Measurements from ENCODE around the gene GSC2.

GSC2 gene

DNA sequence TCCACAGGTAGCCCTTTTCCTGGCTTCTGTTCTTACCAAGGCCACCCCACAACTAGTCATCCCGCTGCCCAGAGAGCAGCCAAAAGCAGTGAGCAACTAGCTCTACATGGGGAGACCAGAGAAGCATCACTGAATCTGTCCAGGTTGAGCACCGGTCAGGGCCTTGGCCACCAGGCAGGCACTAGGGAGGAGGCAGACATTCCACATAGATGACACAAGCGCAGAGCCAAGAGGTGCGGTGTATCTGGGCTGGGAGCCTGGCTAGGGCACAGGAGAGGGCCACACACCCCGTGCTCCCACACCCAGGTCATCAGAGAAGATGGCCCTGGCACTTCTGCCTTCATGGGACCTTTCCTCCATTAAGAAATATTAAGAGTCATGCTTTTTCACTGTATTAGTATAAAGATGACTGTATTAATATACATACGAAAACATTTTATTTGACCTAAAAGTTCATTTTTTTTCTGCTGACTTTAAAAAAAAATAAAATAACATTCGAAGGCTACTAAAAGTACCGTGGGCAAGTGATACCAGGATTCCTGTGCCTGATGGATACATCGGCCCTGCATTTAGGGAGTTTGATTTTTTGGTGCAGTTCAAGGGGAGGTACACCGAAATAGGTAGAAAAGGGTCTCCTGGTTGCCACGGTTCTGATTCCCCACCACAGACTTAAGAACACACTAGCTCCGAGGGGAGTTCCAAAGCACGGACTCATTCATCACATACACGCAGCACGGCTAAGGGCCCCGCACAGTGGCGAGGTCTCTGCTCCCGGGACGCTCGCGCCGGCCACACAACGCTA, 29.1 kb downstream of the GSC2 start:
- DNase-seq (ENCODE audit: low read depth in 3 of 3), result no peak

DNA sequence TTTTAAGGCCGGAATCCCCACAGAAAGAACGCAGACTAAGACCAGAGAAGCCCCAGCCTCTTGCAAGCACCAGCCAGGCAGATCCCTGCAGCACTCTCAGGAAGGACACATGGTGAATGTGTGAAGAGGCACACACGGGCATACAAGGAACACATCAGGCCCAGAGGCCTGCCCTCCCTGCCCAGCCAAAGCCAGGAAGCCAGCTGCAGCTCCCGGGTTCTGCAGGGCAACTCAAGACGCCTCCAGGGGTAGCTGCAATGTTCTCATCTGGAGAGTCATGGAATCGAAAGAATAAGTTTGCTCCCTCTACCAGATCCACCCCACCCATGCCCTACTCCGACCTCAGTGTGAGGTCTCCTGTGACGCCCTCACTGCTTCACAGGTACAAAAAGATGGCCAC, 30.1 kb downstream of the GSC2 start:
- DNase-seq (ENCODE audit: low read depth in 3 of 3), result no peak

DNA sequence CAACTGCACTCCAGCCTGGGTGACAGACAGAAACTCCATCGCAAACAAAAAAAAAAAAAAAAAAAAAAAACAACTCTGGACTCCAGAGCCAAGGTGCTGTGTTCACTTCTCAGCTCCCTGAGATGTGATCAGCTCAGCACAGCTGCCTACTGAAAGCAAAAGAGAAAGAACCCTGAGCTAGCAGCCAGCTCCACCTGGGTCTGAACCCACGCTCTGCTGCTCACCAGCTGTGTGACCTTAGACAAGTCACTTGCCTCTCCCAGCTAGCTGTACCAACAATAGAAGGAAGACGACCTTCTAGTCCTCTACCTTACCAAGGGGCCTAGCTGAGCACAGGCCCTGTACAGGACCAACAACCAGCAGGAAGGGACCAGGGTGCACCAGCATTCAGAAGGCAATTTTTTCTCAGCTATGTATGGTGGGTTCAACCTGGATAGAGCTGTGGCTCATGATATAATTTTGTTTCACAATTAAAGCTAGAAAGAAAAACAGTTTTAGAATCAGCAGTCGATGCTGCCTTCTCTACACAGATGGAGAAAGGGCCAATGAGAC, 31.7 kb downstream of the GSC2 start:
- peak in 1 of 3 donors; percentile 10 for DNase-seq (ENCODE audit: low read depth in 3 of 3)

DNA sequence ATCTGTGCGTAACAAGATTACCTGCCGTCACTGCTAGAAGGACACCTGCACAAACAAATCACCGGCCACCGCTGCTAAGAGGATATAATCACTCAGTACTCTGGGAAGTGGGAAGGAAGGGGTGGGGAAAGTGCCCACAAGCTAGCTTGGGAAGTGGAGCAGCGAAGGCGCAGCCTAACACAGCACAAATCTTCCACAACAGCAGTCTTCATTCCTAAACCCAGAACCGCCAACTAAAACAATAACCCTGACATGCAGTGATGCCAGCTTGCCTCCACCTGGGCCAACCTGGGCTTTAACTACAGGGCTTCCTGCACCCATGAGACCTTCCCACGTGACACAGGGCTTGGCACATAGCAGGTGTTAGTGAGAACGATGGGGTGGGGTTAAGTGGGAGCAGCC, 33.0 kb downstream of the GSC2 start:
- DNase-seq (ENCODE audit: low read depth in 3 of 3), result no peak

DNA sequence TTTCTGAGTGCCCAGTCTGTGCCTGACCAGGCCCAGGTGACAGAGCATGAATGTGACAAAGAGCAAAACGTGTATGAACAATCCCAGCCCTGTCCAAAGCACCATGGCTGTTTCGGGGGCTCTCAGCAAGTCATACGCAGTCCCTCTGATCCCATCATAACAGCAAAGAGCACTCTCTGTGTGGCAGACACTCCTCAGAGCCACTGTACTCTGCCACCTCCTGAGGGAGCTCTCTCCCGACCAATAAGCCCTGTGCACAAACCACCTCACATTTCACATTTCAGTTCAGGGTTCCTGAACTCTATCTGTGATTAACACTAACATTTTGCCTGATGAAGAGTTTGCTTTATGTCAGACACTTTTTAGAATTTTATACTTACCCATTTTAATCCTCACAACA, 34.5 kb downstream of the GSC2 start:
- DNase-seq (ENCODE audit: low read depth in 3 of 3), result no peak

DNA sequence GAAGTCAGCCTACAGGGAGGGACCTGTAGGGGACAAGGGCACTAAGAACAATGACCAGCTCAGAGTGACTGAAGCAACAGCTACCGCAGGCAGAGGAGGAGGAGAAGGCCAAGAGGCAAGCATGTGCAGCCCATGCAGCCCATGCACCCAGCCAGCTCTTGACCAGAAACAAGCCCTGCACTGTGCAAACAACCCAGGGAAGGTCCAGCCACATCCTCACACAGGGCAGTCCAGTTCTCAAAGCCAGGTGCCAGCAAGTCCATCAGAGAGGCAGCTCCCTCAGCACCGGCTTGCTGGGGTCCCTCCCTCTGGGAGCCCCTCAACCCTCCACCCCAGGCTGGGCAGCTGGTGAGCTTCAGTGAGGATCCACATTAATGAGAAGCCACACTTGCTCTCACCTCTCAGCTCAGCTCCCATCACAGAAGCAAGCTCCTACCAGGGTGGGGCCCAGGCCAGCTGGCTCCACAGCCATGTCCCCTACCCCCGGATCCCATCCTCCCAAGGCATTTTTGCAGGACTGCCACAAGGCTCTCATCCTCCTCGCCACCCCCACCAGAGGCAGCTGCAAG, 35.0 kb downstream of the GSC2 start:
- no peak for DNase-seq (ENCODE audit: low read depth in 3 of 3)

DNA sequence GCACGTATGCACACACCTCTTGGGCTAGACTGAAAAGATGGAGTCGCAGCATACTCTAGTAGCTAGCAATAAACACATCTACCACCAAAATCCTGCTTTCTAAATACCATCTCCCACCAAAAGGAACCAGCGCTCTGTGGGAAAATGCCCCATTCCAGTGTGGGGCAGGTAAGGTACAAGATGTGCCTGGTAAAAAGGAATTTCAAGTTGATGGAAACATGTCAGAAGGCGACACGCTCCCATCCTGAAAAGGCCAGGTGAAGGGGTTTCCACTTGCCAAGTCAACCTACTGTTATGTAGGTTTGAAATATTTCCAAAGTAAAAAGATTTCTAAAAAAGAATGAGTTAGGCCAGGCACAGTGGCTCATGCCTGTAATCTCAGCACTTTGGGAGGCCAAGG, 36.7 kb downstream of the GSC2 start:
- DNase-seq (ENCODE audit: low read depth in 3 of 3), result no peak

DNA sequence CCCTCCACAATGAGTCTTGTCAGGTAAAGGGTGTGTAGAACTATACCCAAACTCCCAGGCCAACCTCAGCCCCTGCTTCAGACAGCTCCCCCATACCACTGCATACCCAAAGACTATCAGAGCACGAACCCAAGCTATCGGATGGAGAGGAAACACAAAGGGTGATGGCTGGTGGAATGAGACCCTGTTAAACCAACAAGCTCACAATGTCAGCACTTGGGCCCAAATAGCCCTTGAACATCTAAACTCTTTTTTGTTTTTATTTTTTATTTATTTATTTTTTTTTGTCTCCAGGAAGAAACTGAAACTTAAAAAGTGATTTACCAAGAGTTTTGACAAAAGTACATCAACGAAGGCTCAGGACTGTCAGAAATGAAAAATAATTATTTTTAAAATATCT, 38.5 kb downstream of the GSC2 start:
- no peak for DNase-seq (ENCODE audit: low read depth in 3 of 3)

DNA sequence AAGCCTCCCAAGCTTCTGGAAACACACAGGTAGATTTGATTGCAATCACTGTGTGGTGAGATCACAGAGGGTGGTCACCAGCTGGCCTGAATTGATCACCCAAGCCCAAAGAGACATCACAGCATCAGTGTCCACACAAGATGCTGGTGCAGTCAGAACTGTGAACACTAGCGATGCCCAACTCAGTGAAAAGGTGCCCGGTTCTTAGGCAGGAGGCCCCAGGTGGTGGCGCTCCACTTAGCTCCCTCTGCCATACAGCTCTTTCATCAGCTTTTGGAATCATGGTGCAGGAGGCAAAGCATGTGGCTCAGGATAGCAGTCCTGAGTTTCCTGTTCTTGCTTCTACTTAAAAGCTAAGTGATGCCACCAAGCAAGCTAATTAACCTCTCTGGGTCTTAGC, 39.0 kb downstream of the GSC2 start:
- DNase-seq (ENCODE audit: low read depth in 3 of 3), result no peak

DNA sequence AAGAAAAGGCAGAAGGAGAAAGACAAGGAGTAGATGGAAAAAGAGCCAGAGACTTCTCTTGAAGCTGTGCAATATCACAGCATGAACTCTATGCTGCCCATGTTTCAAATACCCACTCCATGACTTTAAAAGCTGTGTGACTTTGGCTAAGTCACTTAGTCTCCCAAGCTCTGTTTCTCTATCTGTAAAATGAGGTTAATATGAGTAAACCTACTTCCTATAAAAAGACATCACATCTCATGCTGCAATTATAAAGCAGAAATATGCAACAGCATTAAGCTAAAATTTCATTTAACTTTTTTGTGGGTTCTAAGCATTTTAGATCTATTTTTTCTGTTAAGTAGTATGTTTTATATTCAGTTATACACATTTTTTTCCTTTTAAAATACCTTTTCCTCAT, 39.4 kb downstream of the GSC2 start:
- no peak for DNase-seq (ENCODE audit: low read depth in 3 of 3)

DNA sequence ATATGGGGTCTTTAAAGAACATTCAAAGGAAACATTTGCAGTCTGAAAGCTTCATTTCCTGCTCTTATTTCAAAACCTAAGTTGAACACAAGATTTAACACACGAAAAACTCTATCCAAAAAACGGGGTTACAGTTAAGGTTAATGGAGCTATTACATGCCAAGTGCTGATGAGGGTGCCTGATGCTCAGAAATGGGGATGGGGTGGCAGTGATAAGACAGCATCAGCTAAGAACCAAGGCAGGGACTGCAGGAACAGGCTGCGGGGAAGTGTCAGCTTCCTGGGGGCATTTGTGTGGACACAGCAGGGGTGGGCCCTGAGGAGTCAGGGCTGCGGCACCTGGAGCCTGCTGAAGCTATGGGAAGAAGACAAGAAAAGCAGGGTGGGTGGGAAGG, 40.0 kb downstream of the GSC2 start:
- no peak for DNase-seq (ENCODE audit: low read depth in 3 of 3)

DNA sequence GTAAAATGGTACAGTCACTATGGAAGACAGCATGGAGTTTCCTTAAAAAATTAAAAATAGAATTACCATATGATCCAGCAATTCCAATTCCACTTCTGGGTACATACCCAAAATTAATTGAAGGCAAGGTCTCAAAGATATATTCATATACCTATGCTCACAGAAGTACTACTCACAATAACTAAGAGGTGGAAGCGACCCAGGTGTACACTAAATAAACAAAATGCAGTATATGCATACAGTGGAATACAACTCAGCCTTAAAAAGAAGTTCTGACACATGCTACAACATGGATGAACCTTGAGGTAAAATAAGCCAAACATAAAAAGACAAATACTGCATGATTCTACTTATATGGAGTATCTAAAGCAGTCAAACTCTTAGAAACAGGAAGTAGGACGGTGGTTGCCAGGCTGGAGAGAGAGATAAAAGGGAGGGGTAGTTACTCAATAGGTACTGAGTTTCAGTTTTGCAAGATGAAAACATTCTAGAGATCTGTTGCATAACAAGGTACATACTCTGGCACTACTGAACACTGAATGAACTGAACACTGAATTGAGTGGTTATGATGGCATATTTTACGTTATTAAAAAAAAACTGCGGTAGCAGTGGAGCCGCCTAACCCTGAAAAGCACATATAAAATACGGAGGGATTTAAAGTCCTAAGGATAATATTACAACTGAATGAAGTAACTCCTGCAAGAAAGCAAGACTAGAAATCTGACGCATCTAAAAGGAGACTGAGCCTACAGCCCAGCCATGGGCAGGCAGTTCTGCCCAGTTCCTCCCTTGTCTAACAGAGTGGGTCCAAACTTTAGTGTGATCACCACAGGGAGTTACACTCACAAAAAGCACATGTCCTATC, 40.7 kb downstream of the GSC2 start:
- DNase-seq (ENCODE audit: low read depth in 3 of 3), result no peak

DNA sequence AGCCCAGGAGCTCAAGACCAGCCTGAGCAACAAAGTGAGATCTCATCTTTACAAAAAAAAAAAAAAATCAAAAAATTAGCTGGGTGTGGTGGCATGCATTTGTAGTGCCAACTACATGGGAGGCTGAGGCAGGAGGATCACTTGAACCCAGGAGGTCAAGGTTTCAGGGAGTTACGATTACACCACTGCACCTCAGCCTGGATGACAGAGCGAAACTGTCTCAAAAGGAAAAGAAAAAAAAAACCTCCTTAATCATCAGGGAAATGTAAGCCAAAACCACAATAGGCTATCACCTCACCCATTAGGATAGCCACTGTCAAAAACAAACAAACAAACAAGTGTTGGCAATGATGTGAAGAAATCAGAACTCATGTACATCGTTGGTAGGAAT, 41.3 kb downstream of the GSC2 start:
- no peak for DNase-seq (ENCODE audit: low read depth in 3 of 3)

DNA sequence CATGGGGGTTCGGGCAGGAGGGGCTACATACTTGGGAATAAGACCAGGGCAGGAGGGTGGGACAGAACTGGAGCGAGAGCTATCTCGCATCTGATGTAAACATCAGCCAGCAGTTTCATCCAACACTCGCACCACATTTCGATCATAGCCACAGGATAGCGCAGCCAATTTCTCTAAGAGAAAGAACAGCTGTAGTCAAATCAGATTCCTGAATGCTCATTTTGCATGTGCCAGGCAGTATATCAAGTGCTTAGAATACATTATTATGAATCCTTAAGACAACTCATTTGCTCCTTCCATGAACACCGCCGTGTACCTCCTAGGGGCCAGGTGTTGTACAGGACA, 42.4 kb downstream of the GSC2 start:
- no peak for DNase-seq (ENCODE audit: low read depth in 3 of 3)

DNA sequence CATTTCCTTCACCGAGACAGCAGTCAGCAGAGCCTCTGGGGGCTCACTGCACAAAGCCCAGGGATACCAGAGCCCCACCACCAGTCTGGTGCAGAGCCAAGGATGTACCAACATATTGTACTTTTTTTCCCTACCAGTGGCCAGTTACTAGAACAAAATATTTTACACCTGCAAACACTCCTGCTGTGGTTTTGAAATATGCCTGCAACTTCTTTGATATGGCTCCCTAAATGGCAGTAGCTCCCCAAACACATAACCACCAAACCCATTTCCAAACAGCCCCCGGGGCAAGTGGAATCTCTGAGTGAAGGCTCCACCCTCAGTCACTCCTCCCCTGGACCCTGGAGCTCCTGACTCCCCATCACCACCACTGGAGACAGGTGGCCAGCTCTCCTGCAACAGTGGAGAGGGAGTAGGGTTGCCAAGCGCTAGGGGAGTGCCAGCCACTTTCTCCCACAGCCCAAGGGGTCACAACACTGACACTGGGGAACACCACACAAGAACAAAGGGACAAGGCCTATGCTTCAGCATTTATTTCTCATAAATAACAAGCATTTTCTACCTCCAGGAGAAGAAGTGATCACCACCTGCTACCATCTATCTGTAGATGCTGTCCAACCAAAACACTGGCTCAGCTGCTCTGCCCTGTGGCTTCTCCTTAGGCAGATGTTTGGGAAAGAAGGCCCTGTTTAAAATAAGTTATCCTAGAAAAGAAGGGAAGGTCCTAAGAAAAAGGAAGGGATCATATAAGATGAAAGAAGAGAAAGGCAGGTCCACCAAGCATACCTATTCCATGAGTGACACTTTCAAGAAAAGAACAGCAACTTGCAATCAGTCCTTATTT, 43.0 kb downstream of the GSC2 start:
- no peak for DNase-seq (ENCODE audit: low read depth in 3 of 3)

DNA sequence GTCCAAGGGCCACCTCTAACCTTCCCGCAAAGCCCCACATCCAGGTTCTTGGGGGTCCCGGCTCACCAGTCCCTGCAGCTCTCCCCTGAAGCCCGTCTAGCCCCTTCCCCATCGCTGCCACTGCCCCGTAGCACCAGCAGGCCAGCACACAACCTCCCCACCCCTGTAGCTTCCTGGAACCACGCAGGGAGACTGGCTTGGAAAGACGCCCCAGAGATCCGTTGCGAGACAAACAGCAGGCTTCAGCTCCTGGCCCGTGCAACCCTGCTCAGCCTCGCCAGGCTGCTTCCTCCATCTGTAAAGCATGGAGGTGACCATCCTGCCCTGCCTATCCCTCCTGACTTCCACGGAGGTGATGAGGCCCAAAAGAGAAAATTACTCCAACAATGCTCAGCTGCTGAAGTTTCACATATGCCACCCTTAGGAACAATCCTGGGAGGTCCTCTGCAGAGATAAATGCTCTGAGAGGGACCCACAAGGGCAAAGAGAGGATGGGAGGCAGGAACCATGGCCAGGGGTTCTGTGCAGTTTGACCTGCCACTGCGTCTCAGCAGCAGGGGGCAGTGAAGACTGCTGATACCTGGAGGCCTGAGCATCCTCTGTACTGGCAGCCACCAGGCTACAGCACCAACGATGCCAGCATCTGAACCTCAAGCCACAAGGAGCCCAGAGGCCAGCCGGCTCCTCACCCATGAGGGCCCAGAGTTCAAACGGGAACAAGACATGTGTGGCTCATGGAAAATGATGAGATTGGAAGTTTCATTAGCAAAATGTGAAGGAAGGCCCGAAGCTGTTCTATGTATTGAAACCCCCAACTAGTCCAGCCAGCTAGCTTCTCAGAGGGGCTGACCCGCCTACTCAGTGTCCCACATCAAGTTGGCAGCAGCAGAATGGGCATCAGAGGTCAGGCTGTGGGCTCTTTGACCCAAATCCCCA, 44.0 kb downstream of the GSC2 start:
- DNase-seq (ENCODE audit: low read depth in 3 of 3), result no peak

DNA sequence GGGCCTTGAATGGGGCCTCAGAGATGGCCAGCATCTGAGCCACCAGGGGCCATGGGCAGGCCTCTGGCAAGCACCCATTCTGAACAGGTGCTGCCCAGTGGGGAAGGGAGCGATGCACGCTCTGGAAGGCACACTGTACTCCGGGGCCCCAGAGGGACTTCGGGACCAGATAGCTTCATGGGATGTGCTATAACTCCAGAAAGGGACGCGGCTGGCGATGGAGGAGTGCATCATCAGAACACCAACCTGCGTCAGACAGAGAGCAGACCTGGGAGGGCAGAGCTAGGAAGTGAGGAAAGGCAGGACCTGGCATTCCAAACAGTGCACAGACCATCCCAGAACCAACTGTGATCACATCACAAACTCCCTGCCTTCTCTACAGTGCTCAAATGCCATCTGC, 44.6 kb downstream of the GSC2 start:
- DNase-seq (ENCODE audit: low read depth in 3 of 3), result no peak

DNA sequence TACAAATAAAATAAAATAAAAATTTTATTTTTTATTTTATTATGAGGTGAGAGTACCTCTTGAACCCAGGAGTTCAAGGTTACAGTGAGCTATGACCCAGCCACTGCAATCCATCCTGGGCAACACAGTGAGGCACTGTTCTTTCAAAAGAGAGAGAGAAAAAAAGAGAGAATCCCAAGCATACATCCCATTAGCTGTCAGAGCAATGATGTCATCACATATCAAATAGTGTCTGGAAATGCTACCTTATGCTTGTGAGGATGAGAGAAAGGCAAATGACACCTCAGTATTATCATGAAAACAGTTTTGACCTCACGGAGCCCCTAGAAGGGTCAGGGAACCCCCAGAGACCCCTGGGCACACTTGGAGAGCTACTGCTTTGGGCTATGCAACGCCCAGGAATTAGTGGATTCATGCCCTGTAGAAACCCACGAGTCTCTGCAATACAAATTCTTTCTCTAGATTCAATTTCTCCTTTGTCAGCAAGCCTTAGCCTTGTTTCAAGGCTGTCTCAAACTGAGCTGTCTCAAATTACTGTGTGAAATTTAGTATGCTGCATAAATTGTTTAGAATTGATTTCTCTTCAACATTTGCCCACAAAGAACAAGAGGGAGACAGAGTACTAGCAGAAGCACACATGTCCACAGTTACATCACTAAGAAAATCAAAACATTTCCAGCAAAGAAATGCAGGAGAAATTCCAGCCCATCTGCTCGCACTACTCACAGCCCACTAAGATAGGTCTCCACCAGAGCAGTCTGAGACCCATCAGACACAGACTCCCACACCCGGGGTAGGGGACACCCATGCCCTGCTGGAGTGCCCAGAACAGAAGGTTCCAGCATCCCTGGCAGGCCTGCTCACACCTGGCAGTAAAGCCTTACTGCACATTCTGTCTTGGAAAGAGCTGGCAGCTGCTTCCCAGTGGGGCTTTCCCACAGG, 45.9 kb downstream of the GSC2 start:
- DNase-seq (ENCODE audit: low read depth in 3 of 3), result no peak

DNA sequence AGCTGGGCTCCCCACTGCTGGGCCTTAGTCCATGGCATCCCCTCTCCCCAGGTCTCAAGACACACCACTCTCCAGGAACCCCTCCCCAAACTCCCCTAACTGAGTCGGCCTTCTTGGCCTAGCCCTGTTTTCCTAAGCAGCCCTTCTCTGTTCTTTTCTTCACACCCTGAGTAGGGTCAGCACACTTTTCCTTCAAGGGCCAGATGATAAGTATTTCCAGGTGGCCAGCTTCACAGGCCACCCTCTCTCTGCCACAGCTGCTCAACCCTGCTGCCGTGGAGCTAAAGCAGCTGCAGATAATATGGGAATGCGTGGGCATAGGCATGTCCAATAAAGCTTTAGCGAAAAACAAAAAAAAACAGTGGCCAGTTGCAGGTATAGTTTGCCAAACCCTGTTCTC, 51.9 kb downstream of the GSC2 start:
- DNase-seq (ENCODE audit: low read depth in 3 of 3), result no peak

DNA sequence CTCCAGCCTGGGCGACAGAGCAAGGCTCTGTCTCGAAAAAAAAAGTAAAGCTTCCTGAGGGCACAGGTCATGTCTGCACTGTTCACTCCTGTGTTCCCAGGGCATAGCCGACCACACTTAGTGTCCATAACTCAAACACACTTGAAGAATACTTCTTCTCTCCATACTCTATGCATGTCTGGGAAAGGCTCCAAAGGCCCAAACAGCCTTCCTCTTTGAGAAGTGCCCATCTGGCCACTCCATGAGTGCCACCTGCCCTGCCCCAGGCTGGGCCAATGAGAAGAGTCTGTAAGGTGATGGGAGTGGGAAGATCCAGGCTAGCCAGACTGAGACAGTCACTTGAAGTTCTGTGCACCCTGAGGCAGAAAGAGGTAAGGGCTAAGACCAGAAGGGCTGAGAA, 52.6 kb downstream of the GSC2 start:
- DNase-seq (ENCODE audit: low read depth in 3 of 3), result no peak
